Measurements from ENCODE around the gene ZNF512B.
A peak's percentile ranks its signal among the peaks of the same experiment; 100 is the strongest.
"Not testable (repeated sequence)": the region's sequence is repeated elsewhere in the genome, so short reads cannot be mapped to it uniquely, and the experiment has no call there.

ZNF512B gene

DNA sequence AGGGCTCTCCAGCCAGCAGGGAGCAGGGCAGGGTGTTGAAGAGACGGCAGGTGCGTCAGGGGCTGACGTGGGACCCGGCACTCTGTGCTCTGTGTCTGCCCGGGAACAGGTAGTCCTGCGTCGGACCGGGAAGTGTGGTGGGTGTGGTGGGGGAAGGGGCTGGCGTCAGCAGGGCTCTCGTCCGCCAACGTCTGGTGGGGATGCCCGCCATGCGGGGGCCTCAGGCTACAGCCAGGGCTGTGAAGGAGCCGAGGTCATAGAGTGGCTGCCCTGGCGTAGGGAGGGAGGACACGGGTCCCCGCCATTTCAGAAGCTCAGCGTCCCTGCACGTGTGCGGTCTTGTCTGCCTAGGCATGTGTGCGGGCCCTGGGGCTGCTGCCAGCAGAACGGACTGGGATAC is 49.5 kb downstream of the ZNF512B start:
- Histone ChIP-seq H3K4me3 (ENCODE audit: low read depth, low read length, poor library complexity, severe bottlenecking) (no peak overlapping the region), H4K20me1 (ENCODE audit: insufficient read depth, low read length) (no peaks in the 10 kb centered on the region), H3K36me3 (ENCODE audit: insufficient read depth, low read length) (peaks cover 12% of the 10 kb centered on the region; the same call in 1 of the 2 replicates), H3K4me2 (ENCODE audit: low read length) (no peak overlapping the region), H3K79me2 (ENCODE audit: insufficient read depth, low read length) (peaks cover 11% of the 10 kb centered on the region), H3F3A (ENCODE audit: insufficient read depth, low read length) (no peaks in the 10 kb centered on the region), H3K4me1 (ENCODE audit: insufficient read depth, low read length, severe bottlenecking) (peaks cover 24% of the 10 kb centered on the region), H3K27ac (ENCODE audit: low read depth, low read length, poor library complexity, severe bottlenecking) (no peak overlapping the region), H2AFZ (ENCODE audit: low read length) (no peak overlapping the region), H3K9ac (ENCODE audit: low read length) (no peak overlapping the region), H3K9me3 (ENCODE audit: low read length) (no peaks in the 10 kb centered on the region), H3K9me2 (ENCODE audit: low read depth, low read length) (no peaks in the 10 kb centered on the region), H3K27me3 (ENCODE audit: insufficient read depth, low read length) (no peaks in the 10 kb centered on the region)
- TF ChIP-seq, protein P1, sequence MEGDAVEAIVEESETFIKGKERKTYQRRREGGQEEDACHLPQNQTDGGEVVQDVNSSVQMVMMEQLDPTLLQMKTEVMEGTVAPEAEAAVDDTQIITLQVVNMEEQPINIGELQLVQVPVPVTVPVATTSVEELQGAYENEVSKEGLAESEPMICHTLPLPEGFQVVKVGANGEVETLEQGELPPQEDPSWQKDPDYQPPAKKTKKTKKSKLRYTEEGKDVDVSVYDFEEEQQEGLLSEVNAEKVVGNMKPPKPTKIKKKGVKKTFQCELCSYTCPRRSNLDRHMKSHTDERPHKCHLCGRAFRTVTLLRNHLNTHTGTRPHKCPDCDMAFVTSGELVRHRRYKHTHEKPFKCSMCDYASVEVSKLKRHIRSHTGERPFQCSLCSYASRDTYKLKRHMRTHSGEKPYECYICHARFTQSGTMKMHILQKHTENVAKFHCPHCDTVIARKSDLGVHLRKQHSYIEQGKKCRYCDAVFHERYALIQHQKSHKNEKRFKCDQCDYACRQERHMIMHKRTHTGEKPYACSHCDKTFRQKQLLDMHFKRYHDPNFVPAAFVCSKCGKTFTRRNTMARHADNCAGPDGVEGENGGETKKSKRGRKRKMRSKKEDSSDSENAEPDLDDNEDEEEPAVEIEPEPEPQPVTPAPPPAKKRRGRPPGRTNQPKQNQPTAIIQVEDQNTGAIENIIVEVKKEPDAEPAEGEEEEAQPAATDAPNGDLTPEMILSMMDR (IDR thresholded peaks at IDR 0.05; ENCODE audit: low read length), result no peak
- TF ChIP-seq EZH2 (IDR thresholded peaks at IDR 0.05; ENCODE audit: borderline replicate concordance, low read length), result no peak

DNA sequence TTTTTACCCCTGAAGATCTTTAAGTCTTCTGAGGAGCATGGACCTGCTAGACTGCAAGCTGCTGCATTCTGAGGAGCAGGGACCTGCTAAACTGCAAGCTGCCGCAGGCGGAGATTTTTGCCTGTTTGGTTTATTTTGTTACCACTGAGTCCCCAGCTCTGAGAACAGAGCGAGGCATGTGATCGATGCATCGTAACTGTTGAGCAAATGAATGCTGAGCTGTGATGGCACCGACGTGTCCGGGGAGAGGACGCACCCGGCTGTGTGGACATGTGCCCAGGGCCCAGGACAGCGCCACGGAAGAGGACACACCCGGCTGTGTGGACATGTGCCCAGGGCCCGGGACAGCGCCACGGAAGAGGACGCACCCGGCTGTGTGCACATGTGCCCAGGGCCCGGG is 50.6 kb downstream of the ZNF512B start:
- Histone ChIP-seq H3K9me3 (ENCODE audit: low read length) (no peaks in the 10 kb centered on the region), H3K79me2 (ENCODE audit: insufficient read depth, low read length) (peaks cover 15% of the 10 kb centered on the region), H3K27ac (ENCODE audit: low read depth, low read length, poor library complexity, severe bottlenecking) (peak overlapping the region; percentile 78), H3K9ac (ENCODE audit: low read length) (no peak overlapping the region), H3F3A (ENCODE audit: insufficient read depth, low read length) (no peaks in the 10 kb centered on the region), H3K4me3 (ENCODE audit: low read depth, low read length, poor library complexity, severe bottlenecking) (no peak overlapping the region), H3K4me2 (ENCODE audit: low read length) (no peak overlapping the region), H3K27me3 (ENCODE audit: insufficient read depth, low read length) (no peaks in the 10 kb centered on the region), H2AFZ (ENCODE audit: low read length) (no peak overlapping the region), H3K36me3 (ENCODE audit: insufficient read depth, low read length) (peaks cover 16% of the 10 kb centered on the region; the same call in 1 of the 2 replicates), H3K9me2 (ENCODE audit: low read depth, low read length) (no peaks in the 10 kb centered on the region), H4K20me1 (ENCODE audit: insufficient read depth, low read length) (no peaks in the 10 kb centered on the region), H3K4me1 (ENCODE audit: insufficient read depth, low read length, severe bottlenecking) (peaks cover 24% of the 10 kb centered on the region)
- TF ChIP-seq EZH2 (IDR thresholded peaks at IDR 0.05; ENCODE audit: borderline replicate concordance, low read length), result no peak
- TF ChIP-seq, protein P1 (IDR thresholded peaks at IDR 0.05; ENCODE audit: low read length), result no peak

DNA sequence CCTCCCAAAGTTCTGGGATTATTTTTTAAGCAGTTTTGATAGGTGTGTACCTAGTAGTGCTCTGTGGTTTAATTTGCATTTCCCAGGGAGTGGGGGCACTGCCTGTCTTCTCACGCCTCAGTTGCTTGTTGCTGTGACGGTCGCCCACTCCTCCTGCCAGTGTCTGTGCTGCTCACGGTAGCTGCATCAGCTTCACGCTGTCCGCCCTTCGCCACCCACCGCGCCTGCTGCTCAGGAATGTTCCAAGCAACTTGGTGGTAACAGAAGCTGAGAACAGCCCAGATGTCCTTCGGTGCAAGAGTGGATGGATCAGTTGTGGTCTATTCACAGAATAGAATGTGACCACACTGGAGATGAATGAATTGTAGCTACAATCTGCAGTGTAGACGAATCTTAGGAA is 51.9 kb downstream of the ZNF512B start:
- Histone ChIP-seq H3K9ac (ENCODE audit: low read length) (peak overlapping the region; percentile 0; the same call in 1 of the 2 replicates), H3K79me2 (ENCODE audit: insufficient read depth, low read length) (peaks cover 16% of the 10 kb centered on the region), H3F3A (ENCODE audit: insufficient read depth, low read length) (no peaks in the 10 kb centered on the region)

DNA sequence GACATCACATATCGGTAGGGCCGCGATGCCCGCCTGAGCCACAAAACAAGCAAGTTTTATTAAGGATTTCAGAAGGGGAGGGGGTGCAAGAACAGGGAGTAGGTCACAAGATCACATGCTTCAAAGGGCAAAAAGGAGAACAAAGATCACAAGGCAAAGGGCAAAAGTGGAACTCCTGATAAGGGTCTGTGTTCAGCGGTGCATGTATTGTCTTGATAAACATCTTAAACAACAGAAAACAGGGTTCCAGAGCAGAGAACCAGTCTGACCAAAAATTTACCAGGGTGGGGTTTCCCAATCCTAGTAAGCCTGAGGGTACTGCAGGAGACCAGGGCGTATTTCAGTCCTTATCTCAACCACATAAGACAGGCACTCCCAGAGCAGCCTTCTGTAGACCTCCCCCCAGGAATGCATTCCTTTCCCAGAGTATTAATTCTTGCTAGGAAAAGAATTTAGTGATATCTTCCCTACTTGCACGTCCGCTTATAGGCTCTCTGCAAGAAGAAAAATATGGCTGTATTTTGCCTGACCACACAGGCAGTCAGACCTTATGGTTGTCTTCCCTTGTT is 53.3 kb downstream of the ZNF512B start:
- not testable (repeated sequence) for H2AFZ ChIP-seq (ENCODE audit: low read length); H3K4me3 ChIP-seq (ENCODE audit: low read depth, low read length, poor library complexity, severe bottlenecking); H4K20me1 ChIP-seq (ENCODE audit: insufficient read depth, low read length); H3K4me2 ChIP-seq (ENCODE audit: low read length); H3F3A ChIP-seq (ENCODE audit: insufficient read depth, low read length); H3K27me3 ChIP-seq (ENCODE audit: insufficient read depth, low read length); H3K9me2 ChIP-seq (ENCODE audit: low read depth, low read length); H3K9me3 ChIP-seq (ENCODE audit: low read length); H3K9ac ChIP-seq (ENCODE audit: low read length)
- peak overlapping the region; percentile 78 for H3K27ac ChIP-seq (ENCODE audit: low read depth, low read length, poor library complexity, severe bottlenecking)
- H3K36me3 ChIP-seq (ENCODE audit: insufficient read depth, low read length), result peaks cover 16% of the 10 kb centered on the region; the same call in 1 of the 2 replicates
- peaks cover 26% of the 10 kb centered on the region for H3K79me2 ChIP-seq (ENCODE audit: insufficient read depth, low read length)
- H3K4me1 ChIP-seq (ENCODE audit: insufficient read depth, low read length, severe bottlenecking), result peaks cover 43% of the 10 kb centered on the region

More for the DNA sequence above, 51.9 kb downstream of the ZNF512B start:
- Histone ChIP-seq H4K20me1 (ENCODE audit: insufficient read depth, low read length) (no peaks in the 10 kb centered on the region), H3K36me3 (ENCODE audit: insufficient read depth, low read length) (peaks cover 16% of the 10 kb centered on the region; the same call in 1 of the 2 replicates), H3K4me3 (ENCODE audit: low read depth, low read length, poor library complexity, severe bottlenecking) (no peak overlapping the region), H3K27me3 (ENCODE audit: insufficient read depth, low read length) (no peaks in the 10 kb centered on the region), H3K9me2 (ENCODE audit: low read depth, low read length) (no peaks in the 10 kb centered on the region), H3K27ac (ENCODE audit: low read depth, low read length, poor library complexity, severe bottlenecking) (peak overlapping the region; percentile 78), H3K4me1 (ENCODE audit: insufficient read depth, low read length, severe bottlenecking) (peaks cover 30% of the 10 kb centered on the region), H3K9me3 (ENCODE audit: low read length) (no peaks in the 10 kb centered on the region), H2AFZ (ENCODE audit: low read length) (no peak overlapping the region), H3K4me2 (ENCODE audit: low read length) (peak overlapping the region; percentile 40)
- TF ChIP-seq, protein P1 (IDR thresholded peaks at IDR 0.05; ENCODE audit: low read length), result no peak
- TF ChIP-seq EZH2 (IDR thresholded peaks at IDR 0.05; ENCODE audit: borderline replicate concordance, low read length), result no peak

Data from OCI-LY1 (cell line).